GM19438 (cell line): Measurements from ENCODE around the gene PHLDA2.

Experiments
- ATAC-seq: cut with Tn5 transposase; IDR thresholded peaks from one replicate; pipeline ENCODE4 v1.9.1; 2021; ENCODE audit warnings: low read depth; ENCODE audit not compliant: unreplicated experiment

Gene PHLDA2

GRCh38 chr11:2928605-2929530, at the start of gene PHLDA2:
PHLDA2 (minus strand) TSS chr11:2929420; CDS start chr11:2929364, 56 bp downstream.
- no peak for ATAC-seq

- no peak for ATAC-seq
Measured at GRCh38 chr11:2977113-2977512, 47.9 kb upstream of the PHLDA2 start.

GRCh38 chr11:2976294-2977063, 47.3 kb upstream of the PHLDA2 start:
- ATAC-seq = no peak

GRCh38 chr11:2975594-2975993, 46.4 kb upstream of the PHLDA2 start:
- no peak for ATAC-seq

- no peak for ATAC-seq
Measured at GRCh38 chr11:2974272-2974671, 45.1 kb upstream of the PHLDA2 start.

- ATAC-seq = no peak
Measured at GRCh38 chr11:2968341-2968900, 39.2 kb upstream of the PHLDA2 start.

- no peak for ATAC-seq
Measured at GRCh38 chr11:2964782-2965181, 35.6 kb upstream of the PHLDA2 start.

GRCh38 chr11:2963761-2964160, 34.5 kb upstream of the PHLDA2 start:
- no peak for ATAC-seq

- no peak for ATAC-seq
Measured at GRCh38 chr11:2963112-2963754, 34.0 kb upstream of the PHLDA2 start.

GRCh38 chr11:2961080-2961479, 31.9 kb upstream of the PHLDA2 start:
- no peak for ATAC-seq

GRCh38 chr11:2960139-2960538, 30.9 kb upstream of the PHLDA2 start:
- ATAC-seq = no peak

GRCh38 chr11:2958251-2958650, 29.0 kb upstream of the PHLDA2 start:
- ATAC-seq = no peak

- no peak for ATAC-seq
Measured at GRCh38 chr11:2955906-2956476, 26.8 kb upstream of the PHLDA2 start.

- ATAC-seq = no peak
Measured at GRCh38 chr11:2954263-2954662, 25.0 kb upstream of the PHLDA2 start.

- ATAC-seq = no peak
Measured at GRCh38 chr11:2952290-2952689, 23.1 kb upstream of the PHLDA2 start.

GRCh38 chr11:2951231-2952110, 22.3 kb upstream of the PHLDA2 start:
- ATAC-seq = no peak

- no peak for ATAC-seq
Measured at GRCh38 chr11:2950825-2951224, 21.6 kb upstream of the PHLDA2 start.

GRCh38 chr11:2949920-2950319, 20.7 kb upstream of the PHLDA2 start:
- no peak for ATAC-seq

- ATAC-seq = no peak
Measured at GRCh38 chr11:2947744-2948143, 18.5 kb upstream of the PHLDA2 start.
